Measurements from ENCODE around the gene NACC1. TPM values are rescaled to one million over a fixed set of nuclear protein-coding genes. Genes with fewer than 3 reads are reported as not detected.

The NACC1 gene
- total RNA-seq, 1 experiment from 2014 or later, result 126 TPM

DNA sequence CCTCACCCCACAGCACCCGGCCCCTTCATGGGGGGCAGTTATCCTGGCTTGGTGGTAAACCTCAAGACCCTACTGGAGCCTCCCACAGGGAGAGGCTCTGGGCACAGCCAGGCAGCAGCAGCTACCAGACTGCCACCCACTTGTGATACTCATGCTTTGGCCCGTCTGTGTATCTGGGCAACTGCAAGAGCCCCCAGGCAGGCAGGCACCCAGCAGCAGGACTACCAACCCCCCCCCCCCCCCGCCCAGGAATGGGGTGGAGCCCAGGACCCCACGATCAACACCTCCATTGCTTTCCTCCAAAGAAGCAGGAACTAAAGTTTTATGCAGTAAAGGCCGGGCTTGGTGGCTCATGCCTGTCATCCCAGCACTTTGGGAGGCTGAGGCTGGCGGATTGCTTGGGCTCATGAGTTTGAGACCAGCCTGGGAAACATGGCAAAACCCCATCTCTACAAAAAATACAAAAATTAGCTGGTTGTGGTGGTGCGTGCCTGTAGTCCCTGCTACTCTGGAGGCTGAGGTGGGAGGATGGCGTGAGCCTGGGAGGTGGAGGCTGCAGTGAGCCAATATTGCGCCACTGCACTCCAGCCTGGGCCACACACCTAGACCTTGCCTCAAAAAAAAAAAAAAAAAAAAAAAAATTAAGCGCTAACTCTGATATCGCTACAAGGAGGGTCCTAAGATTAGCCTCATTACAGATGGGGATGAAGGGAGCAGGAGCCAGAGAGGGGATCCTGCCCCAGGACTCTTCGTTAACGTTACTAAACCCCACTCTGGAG lies 14.3 kb upstream of the NACC1 start:
- DNase-seq (ENCODE audit: low spot score), result no peak
- H3K27ac ChIP-seq (ENCODE audit: low read depth, low read length, poor library complexity, severe bottlenecking), result no peak overlapping the region
- no peak for TF ChIP-seq EZH2 (IDR thresholded peaks at IDR 0.05; ENCODE audit: borderline replicate concordance, low read depth, low read length, poor library complexity, severe bottlenecking)
- TF ChIP-seq, protein P1, sequence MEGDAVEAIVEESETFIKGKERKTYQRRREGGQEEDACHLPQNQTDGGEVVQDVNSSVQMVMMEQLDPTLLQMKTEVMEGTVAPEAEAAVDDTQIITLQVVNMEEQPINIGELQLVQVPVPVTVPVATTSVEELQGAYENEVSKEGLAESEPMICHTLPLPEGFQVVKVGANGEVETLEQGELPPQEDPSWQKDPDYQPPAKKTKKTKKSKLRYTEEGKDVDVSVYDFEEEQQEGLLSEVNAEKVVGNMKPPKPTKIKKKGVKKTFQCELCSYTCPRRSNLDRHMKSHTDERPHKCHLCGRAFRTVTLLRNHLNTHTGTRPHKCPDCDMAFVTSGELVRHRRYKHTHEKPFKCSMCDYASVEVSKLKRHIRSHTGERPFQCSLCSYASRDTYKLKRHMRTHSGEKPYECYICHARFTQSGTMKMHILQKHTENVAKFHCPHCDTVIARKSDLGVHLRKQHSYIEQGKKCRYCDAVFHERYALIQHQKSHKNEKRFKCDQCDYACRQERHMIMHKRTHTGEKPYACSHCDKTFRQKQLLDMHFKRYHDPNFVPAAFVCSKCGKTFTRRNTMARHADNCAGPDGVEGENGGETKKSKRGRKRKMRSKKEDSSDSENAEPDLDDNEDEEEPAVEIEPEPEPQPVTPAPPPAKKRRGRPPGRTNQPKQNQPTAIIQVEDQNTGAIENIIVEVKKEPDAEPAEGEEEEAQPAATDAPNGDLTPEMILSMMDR (conservative IDR thresholded peaks at IDR 0.05; ENCODE audit: low read depth, low read length), result no peak
- no peaks in the 10 kb centered on the region for H3K9me3 ChIP-seq (ENCODE audit: low read depth, low read length, poor library complexity, severe bottlenecking)
- ChIA-PET POLR2A (ENCODE audit: low non-redundant PET) (no interaction called here), CTCF (interaction anchor here (1.0 to 1.7 kb wide), 3 partner anchors 9 to 147 kb away, joined by 3 to 5 read pairs (median 4); no protein-coding TSS in a partner anchor)
- no TSS peak for BruUV-seq (replicated peaks)
- intact Hi-C loops (cut with micrococcal nuclease; ENCODE audit: unreplicated experiment), result no loop called here
- peaks cover 6% of the 10 kb centered on the region for H3K36me3 ChIP-seq (ENCODE audit: insufficient read depth, low read length, poor library complexity, severe bottlenecking)
- H3K27me3 ChIP-seq (replicated peaks; ENCODE audit: insufficient read depth, low read depth, low read length, poor library complexity), result no peaks in the 10 kb centered on the region
- no peaks in the 10 kb centered on the region for H3K4me1 ChIP-seq (ENCODE audit: insufficient read depth, low read length, poor library complexity, severe bottlenecking)
- no peak overlapping the region for H3K4me3 ChIP-seq (ENCODE audit: low read depth, low read length, poor library complexity, severe bottlenecking)

DNA sequence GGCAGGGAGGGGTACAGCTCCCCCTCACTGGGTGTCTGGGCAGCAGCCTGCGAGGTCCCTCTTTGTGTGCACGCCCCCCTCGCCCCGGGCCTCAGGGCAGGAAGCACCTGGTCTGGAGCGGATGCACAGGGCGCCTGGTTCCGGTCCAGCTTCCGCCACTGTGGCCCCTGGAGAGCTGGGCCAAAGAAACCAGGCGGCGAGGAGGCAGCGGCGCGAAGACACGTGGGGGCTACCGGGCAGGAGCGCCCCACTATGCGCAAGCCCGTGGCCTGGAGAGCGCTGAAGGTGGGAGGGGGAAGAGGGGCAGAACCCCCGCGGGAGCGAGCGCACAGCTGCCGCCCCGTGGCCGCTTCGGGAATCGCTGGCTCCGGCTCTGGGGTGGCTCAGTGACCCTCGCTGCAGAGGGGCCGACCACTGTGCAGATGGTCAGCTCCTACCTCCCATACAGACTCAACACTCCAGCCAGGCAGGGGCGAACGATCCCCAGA lies 13.7 kb upstream of the NACC1 start:
- no peak for DNase-seq (ENCODE audit: low spot score)
- intact Hi-C loops (cut with micrococcal nuclease; ENCODE audit: unreplicated experiment), result no loop called here
- Histone ChIP-seq H3K4me1 (ENCODE audit: insufficient read depth, low read length, poor library complexity, severe bottlenecking) (no peaks in the 10 kb centered on the region), H3K36me3 (ENCODE audit: insufficient read depth, low read length, poor library complexity, severe bottlenecking) (peaks cover 12% of the 10 kb centered on the region), H3K27me3 (replicated peaks; ENCODE audit: insufficient read depth, low read depth, low read length, poor library complexity) (no peaks in the 10 kb centered on the region), H3K9me3 (ENCODE audit: low read depth, low read length, poor library complexity, severe bottlenecking) (no peaks in the 10 kb centered on the region), H3K27ac (ENCODE audit: low read depth, low read length, poor library complexity, severe bottlenecking) (no peak overlapping the region), H3K4me3 (ENCODE audit: low read depth, low read length, poor library complexity, severe bottlenecking) (no peak overlapping the region)
- POLR2A ChIA-PET (ENCODE audit: low non-redundant PET), result no interaction called here
- TF ChIP-seq EZH2 (IDR thresholded peaks at IDR 0.05; ENCODE audit: borderline replicate concordance, low read depth, low read length, poor library complexity, severe bottlenecking), result no peak
- TF ChIP-seq, protein P1 (conservative IDR thresholded peaks at IDR 0.05; ENCODE audit: low read depth, low read length), result peak; percentile 81
- CTCF ChIA-PET, result interaction anchor here (0.6 to 1.7 kb wide), 5 partner anchors 10 to 148 kb away, joined by 3 to 5 read pairs (median 4); no protein-coding TSS in a partner anchor
- BruUV-seq (replicated peaks), result no TSS peak

DNA sequence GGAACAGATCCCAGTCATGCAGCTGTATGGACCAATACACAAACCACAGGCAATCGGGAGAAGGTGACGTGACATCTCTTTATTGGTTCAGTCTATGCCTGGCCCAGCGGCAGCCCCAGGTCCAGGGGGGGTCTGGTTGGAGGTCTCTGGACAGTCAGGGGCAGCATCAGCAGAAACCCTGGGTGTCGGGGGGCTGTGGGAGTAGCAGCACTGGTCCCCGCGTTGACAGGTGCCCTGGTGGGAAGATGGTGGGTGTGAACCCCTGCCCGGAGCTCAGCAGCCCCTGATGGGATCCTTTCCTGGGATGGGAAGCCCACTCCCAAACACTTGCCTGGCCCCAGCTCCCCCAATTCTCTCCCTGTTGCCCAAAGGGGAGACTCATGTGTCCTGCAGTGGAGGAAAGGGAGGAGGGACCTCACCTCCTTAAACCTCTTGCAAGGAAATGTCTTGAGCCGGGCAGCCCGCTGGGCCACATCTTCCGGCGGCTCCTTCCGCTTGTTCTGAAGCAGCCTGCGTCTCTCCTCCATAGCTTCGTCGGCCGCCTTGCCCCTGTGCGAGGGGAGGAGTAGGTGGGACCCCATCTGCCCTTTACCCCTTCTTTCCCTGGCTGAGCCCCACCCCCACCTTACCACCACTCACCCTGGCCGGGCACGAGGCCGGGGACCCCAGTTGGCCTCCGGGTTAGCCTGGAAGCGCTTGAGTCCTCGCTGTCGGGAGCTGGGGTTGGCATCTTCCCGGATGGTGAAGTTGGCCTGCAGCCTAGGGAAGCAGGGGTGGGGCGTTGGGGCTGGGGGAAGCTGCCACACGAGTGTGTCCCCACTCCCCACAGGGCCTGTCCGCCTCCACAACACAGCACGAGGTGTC lies 13.0 kb upstream of the NACC1 start:
- TF ChIP-seq, protein P1 (conservative IDR thresholded peaks at IDR 0.05; ENCODE audit: low read depth, low read length), result peak; percentile 18; the same call in 1 of the 2 replicates
- no peak for TF ChIP-seq EZH2 (IDR thresholded peaks at IDR 0.05; ENCODE audit: borderline replicate concordance, low read depth, low read length, poor library complexity, severe bottlenecking)
- ChIA-PET CTCF (interaction anchor here (0.6 to 1.7 kb wide), 5 partner anchors 11 to 149 kb away, joined by 3 to 5 read pairs (median 4); no protein-coding TSS in a partner anchor), POLR2A (ENCODE audit: low non-redundant PET) (no interaction called here)
- H3K36me3 ChIP-seq (ENCODE audit: insufficient read depth, low read length, poor library complexity, severe bottlenecking), result peaks cover 19% of the 10 kb centered on the region
- no peaks in the 10 kb centered on the region for H3K4me1 ChIP-seq (ENCODE audit: insufficient read depth, low read length, poor library complexity, severe bottlenecking)
- H3K4me3 ChIP-seq (ENCODE audit: low read depth, low read length, poor library complexity, severe bottlenecking), result no peak overlapping the region
- intact Hi-C loops (cut with micrococcal nuclease; ENCODE audit: unreplicated experiment), result no loop called here
- BruUV-seq (replicated peaks), result TSS peak; percentile 44
- H3K27ac ChIP-seq (ENCODE audit: low read depth, low read length, poor library complexity, severe bottlenecking), result no peak overlapping the region
- no peak for DNase-seq (ENCODE audit: low spot score)
- no peaks in the 10 kb centered on the region for H3K9me3 ChIP-seq (ENCODE audit: low read depth, low read length, poor library complexity, severe bottlenecking)
- no peaks in the 10 kb centered on the region for H3K27me3 ChIP-seq (replicated peaks; ENCODE audit: insufficient read depth, low read depth, low read length, poor library complexity)

Data from A673 (cell line).